DND-41 (cell line): ENCODE results near the gene LTBP2.

Experiments used
- EZH2 ChIP-seq: IDR thresholded peaks from 3 replicates; pipeline ENCODE4 v1.6.1; 2012; ENCODE audit warnings: borderline replicate concordance, low read depth, mild to moderate bottlenecking, moderate library complexity, low read length, inconsistent platforms; ENCODE audit not compliant: severe bottlenecking
- TF ChIP-seq, protein P1 (sequence below): IDR thresholded peaks from 2 replicates; pipeline ENCODE4 v1.5.1; 2012; ENCODE audit warnings: borderline replicate concordance, low read length, moderate library complexity, mild to moderate bottlenecking; ENCODE audit not compliant: poor library complexity, severe bottlenecking; ENCODE audit errors: extremely low read depth

DNA sequence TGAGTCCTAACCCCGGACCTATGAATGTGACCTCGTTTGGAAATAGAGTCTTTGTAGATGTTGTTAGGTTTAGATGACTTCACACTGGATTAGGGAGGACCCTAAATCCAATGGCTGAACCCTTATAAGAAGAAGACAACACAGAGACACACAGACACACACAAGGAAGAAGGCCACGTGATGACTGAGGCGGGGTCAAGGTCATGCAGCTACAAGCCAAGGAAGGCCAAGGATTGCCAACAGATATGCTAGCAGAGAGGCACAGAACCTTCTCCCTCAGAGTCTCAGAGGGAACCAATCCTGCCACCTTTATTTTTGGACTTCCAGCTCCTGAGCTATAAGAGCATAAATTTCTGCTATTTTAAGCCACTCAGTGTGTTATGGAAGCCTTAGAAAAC lies 31.8 kb downstream of the LTBP2 start:
- TF ChIP-seq, protein P1, sequence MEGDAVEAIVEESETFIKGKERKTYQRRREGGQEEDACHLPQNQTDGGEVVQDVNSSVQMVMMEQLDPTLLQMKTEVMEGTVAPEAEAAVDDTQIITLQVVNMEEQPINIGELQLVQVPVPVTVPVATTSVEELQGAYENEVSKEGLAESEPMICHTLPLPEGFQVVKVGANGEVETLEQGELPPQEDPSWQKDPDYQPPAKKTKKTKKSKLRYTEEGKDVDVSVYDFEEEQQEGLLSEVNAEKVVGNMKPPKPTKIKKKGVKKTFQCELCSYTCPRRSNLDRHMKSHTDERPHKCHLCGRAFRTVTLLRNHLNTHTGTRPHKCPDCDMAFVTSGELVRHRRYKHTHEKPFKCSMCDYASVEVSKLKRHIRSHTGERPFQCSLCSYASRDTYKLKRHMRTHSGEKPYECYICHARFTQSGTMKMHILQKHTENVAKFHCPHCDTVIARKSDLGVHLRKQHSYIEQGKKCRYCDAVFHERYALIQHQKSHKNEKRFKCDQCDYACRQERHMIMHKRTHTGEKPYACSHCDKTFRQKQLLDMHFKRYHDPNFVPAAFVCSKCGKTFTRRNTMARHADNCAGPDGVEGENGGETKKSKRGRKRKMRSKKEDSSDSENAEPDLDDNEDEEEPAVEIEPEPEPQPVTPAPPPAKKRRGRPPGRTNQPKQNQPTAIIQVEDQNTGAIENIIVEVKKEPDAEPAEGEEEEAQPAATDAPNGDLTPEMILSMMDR = no peak
- TF ChIP-seq EZH2 = no peak
